AG04449 (cell line): ENCODE measurements around the gene ZNF512.
"Not testable (repeated sequence)": the region's sequence is repeated elsewhere in the genome, so short reads cannot be mapped to it uniquely, and the experiment has no call there.

ENCODE experiments used
- CTCF ChIA-PET: fragments of 350-600 bp; formaldehyde crosslinking; extraction: SDS; loops from one replicate; lab custom pipeline; 2021; ENCODE audit warnings: antibody characterized with exemption; lab: Yijun Ruan, JAX
- POLR2A ChIA-PET: fragments of 400-600, 350-600 bp; formaldehyde crosslinking; extraction: SDS; loops from one replicate; lab custom pipeline; 2020; ENCODE audit warnings: antibody characterized with exemption, inconsistent platforms; lab: Yijun Ruan, JAX
- DNase-seq: peaks from one replicate; pipeline ENCODE4 v3.0.0-alpha.2; 2010; ENCODE audit warnings: low read depth, low spot score
- H3K4me3 ChIP-seq: 2 replicates; pipeline ENCODE4 v1.5.1; 2011; ENCODE audit warnings: low read depth, mild to moderate bottlenecking, control low read depth, low read length
- CTCF ChIP-seq: IDR thresholded peaks from one replicate; pipeline ENCODE4 v1.5.1; 2011; ENCODE audit warnings: mild to moderate bottlenecking, moderate library complexity, low read length, control low read depth, inconsistent platforms; ENCODE audit not compliant: insufficient read depth; ENCODE audit errors: missing control alignments

ZNF512 gene

DNA sequence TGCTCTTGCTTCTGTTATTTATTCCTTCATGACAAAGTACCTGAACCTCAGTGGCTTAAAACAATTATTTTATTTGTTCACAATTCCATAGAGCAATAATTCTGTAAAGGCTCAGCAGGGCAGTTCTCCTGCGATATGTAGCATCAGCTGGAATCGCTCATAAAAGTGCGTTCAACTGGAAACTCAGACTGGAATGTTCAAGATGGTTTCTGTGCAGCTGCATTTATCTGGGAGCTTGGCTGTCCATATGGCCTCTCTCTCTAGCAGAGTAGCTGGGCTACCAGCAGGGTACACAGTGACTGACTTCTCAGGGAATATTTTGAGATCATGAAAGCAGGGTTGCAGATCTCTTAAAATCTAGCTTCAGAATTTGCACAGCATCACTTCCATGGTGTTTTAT lies 32.5 kb downstream of the ZNF512 start:
- no peak overlapping the region for H3K4me3 ChIP-seq
- DNase-seq: no peak
- CTCF ChIA-PET: no interaction called here
- POLR2A ChIA-PET: no interaction called here
- no peak for TF ChIP-seq CTCF

DNA sequence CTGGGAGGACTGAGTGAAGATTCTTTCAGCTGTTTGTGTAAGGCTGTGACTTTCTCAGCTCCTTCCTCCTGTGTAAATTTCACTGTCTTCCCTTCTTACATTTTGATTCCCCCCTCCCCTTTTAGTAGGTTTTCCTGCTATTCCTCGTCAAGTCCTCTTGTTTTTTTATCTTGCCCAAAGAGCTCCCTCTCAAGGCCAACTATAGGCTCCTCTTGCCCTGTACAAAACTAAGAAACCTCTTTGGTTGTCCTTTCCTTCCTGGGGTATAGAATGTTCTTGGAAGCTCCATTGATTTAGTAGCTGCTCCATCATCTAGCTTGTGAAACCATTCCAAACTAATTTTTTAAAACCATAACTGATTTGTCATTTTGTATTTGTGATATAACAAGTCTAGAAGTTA lies 38.7 kb downstream of the ZNF512 start:
- DNase-seq: no peak
- ChIA-PET CTCF (interaction anchor here (1.0 to 1.5 kb wide), 5 partner anchors 9 to 191 kb away, joined by 3 to 6 read pairs (median 4); no protein-coding TSS in a partner anchor), POLR2A (no interaction called here)
- TF ChIP-seq CTCF: no peak
- H3K4me3 ChIP-seq: no peak overlapping the region

GRCh38 chr2:27622921-27623384 lies 40.1 kb downstream of the ZNF512 start:
- DNase-seq: peak; percentile 91
- ChIA-PET POLR2A (interaction anchor here (1.0 kb wide), 1 partner anchor 18 kb away, joined by 3 read pairs; no protein-coding TSS in a partner anchor), CTCF (interaction anchor here (0.9 to 1.3 kb wide), 3 partner anchors 9 to 60 kb away, joined by 3 read pairs; no protein-coding TSS in a partner anchor)
- no peak for TF ChIP-seq CTCF
- H3K4me3 ChIP-seq: no peak overlapping the region

DNA sequence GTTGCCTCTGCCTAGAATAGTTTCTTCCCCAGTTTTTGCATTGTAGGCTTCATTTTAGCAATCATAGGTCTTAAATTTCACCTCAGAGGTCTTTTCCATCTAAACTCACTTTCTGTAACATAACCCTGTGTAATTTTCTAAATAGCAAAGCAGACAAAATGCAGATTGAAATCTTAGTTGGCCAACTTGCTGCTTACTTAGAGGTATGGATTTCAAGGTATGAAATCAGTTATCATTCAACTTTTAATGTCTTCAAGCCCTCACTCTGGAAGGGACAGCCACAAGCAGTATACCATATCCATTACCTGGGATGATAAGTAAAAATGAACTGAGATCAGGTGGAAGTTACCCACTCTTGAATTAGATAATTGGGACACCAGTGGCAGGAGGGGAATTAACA lies 42.1 kb downstream of the ZNF512 start:
- H3K4me3 ChIP-seq: no peak overlapping the region
- DNase-seq: no peak
- ChIA-PET CTCF (interaction anchor here (0.8 kb wide), 1 partner anchor 58 kb away, joined by 4 read pairs; no protein-coding TSS in a partner anchor), POLR2A (no interaction called here)
- no peak for TF ChIP-seq CTCF

DNA sequence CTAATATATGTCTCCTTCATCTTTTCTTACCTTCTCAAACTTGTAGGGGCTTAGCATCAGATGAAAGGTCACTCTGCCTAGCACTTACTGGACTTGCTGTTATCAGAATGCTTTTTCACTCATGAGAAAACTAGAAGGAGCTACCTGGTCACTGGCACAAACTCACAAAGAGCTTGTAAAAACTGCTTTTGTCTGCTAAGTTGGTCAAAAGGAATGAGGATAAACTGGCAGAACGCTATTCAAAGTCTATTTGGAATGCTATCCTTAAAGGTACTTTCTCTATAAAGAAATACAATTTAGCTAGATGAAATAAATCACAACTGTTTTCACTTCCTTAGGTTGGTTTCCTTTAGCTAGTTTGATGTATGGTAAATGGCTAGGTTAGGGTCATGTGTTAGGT lies 43.5 kb downstream of the ZNF512 start:
- H3K4me3 ChIP-seq, CTCF ChIA-PET, POLR2A ChIA-PET, DNase-seq: not testable (repeated sequence)

DNA sequence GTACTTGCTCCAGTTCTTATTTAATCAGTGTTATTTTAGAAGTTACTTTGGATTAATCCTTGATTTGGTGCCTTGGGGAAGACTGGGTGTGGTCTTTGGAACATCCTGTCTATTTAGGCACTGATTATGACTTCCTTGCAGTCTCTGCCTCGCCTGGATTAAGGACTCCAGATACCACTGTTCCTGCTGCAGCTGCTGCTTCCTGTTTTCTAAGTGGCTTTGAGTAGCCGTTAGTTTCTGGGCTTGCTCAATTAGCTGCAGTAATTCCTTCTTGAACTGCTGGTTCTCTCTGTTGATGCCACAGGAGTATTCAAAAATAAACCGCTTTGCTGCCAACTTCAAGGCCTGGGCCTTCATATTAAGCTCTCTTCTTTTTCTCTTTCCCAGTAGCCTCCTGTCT lies 44.1 kb downstream of the ZNF512 start:
- not testable (repeated sequence) for H3K4me3 ChIP-seq, DNase-seq
- ChIA-PET CTCF (interaction anchor here (1.7 kb wide), 1 partner anchor 56 kb away, joined by 8 read pairs; no protein-coding TSS in a partner anchor), POLR2A (interaction anchor here (2.6 kb wide), 1 partner anchor 12 kb away, joined by 12 read pairs; no protein-coding TSS in a partner anchor)

- peak; percentile 88 for DNase-seq
- H3K4me3 ChIP-seq: peak overlapping the region; percentile 96
- ChIA-PET CTCF (interaction anchor here (1.7 kb wide), 1 partner anchor 55 kb away, joined by 8 read pairs; no protein-coding TSS in a partner anchor), POLR2A (interaction anchor here (0.9 to 2.6 kb wide), 5 partner anchors 10 to 200 kb away, joined by 3 to 12 read pairs (median 3); partner anchors contain the start of genes NRBP1, SLC4A1AP and SUPT7L)
- TF ChIP-seq CTCF: no peak
Observed at GRCh38 chr2:27627963-27628766, 45.3 kb downstream of the ZNF512 start.
